ENCODE measurements around the gene ACACB.

DNA sequence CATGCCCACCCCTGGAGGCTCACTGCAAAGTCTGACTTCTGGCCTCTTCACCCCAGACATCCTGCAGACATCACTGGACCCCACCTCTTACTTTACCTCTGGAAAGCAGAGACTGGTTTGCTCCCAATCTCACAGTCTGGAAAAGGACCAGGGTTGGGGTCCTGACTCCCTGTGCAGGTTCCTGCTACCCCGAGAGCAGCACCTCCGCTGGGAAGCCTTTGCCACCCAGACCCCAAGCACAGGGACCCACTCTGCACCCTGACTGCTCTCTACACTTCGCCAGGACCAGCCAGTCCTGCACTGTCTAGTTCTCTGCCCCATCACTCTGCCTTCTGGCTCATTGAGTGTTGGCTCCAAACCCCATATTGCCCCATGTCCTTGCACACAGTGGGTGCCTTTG is 176.7 kb downstream of the ACACB start:
- TF ChIP-seq, protein P1, sequence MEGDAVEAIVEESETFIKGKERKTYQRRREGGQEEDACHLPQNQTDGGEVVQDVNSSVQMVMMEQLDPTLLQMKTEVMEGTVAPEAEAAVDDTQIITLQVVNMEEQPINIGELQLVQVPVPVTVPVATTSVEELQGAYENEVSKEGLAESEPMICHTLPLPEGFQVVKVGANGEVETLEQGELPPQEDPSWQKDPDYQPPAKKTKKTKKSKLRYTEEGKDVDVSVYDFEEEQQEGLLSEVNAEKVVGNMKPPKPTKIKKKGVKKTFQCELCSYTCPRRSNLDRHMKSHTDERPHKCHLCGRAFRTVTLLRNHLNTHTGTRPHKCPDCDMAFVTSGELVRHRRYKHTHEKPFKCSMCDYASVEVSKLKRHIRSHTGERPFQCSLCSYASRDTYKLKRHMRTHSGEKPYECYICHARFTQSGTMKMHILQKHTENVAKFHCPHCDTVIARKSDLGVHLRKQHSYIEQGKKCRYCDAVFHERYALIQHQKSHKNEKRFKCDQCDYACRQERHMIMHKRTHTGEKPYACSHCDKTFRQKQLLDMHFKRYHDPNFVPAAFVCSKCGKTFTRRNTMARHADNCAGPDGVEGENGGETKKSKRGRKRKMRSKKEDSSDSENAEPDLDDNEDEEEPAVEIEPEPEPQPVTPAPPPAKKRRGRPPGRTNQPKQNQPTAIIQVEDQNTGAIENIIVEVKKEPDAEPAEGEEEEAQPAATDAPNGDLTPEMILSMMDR (IDR thresholded peaks at IDR 0.05): no peak
- no peak for TF ChIP-seq POLR2AphosphoS5 (IDR thresholded peaks at IDR 0.05)
- no peak for TF ChIP-seq EP300 (IDR thresholded peaks at IDR 0.05)
